HG02885 (cell line): ENCODE results near the gene TM9SF2.
A peak's percentile ranks its signal among the peaks of the same experiment; 100 is the strongest.

Experiments
- ATAC-seq: cut with Tn5 transposase; IDR thresholded peaks from one replicate; pipeline ENCODE4 v1.9.1; 2021; ENCODE audit warnings: mild to moderate bottlenecking; ENCODE audit not compliant: unreplicated experiment, poor library complexity

Gene TM9SF2

GRCh38 chr13:99495466-99496183, 5.6 kb upstream of the TM9SF2 start:
- ATAC-seq: no peak

- ATAC-seq: peak; percentile 54
Observed at GRCh38 chr13:99496184-99497142, 4.8 kb upstream of the TM9SF2 start.

- peak; percentile 54 for ATAC-seq
Observed at GRCh38 chr13:99498171-99499161, 2.8 kb upstream of the TM9SF2 start.

DNA sequence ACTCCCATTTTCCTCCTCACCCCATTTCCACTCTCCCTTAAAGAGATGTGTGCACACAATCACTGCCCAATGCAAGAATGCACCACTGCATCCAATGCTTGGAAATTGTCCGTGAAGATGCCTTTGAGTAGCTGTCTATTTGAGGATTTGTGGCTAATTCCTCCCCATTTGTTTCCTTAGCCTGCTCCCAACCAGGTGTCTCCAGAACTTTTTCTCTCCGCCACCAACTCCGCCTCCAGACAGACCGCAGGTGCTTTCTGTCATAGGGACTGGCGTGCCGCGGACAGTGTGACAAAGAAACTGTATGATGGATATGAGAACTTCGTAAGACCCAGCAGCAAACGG, 461 bp upstream of the TM9SF2 start:
- no peak for ATAC-seq

- no peak for ATAC-seq
Observed at GRCh38 chr13:99501848-99502301, 603 bp downstream of the TM9SF2 start.

GRCh38 chr13:99505814-99506269, 4.6 kb downstream of the TM9SF2 start:
- ATAC-seq: no peak

DNA sequence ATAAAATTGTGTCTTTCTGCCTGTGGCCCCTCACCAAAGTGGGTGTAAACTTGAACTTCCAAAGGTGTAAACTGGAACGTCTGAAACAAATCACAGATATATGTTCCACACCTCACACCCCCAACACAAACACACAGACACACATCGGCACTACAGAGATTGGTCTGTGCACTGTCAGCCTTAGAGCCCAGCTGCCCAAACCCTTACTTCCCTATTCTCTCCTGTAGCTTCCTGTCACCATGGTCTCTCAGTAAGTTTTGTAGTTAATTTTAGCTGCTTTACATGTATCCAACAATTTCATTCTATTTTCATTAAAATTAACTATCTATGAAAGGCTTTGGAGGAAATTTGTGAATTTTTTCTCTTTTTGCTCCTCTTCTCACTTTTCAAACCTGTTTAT, 5.4 kb downstream of the TM9SF2 start:
- ATAC-seq: peak; percentile 84

DNA sequence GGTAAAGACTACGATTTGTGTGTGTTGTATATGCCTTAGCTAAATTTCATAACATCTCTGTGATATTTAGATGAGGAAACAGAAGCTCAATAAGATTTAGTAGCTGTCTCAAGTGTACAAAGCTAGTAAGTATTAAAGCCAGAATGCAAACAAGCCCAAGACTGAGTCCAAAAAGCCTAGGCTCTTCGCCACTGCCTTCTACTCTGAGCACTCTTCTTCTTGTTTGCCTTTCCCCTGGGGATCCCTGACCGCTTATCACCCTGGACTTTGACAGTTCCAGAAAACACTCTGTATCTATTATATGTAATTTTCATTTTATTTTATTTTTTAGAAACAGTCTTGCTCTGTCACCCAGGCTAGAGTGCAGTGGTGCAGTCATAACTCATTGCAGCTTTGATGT, 5.8 kb downstream of the TM9SF2 start:
- ATAC-seq: no peak

DNA sequence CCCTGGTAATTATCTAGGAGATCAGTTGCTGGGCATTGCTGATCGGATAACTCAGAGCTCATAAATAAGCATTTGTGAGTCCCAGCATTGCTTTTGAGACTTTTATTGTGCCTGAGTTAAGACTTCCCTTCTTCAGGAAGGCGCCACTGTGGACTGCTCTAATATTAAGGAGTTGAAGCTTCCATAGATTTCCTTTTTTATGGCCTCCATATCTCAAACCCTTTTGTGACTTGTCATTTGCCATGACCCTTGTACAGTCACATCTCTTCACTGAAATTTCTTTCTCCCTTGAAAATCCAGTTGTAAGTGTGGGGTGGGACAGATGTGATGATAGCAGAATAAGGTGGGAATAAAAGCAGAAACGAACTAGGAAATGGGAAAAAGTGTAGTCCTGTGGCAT, 6.3 kb downstream of the TM9SF2 start:
- ATAC-seq: no peak

DNA sequence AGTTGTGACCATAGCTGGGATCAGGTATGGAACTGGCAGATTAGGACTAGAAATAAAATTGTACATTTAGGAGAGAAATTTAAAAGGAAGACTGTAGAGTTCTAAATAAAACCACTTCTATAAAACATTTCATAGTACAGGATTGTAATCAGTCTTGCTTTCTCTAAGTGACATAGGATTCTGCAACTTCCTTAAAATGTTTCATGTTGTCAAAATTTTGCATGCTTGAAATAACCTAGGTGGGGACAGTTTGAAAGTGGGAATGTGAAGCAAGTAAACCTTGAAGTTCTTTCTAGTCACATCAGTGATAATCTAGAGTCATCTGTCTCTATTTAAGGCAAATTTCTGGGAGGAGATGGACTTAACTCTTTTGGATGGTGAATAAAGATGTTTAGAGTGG, 6.7 kb downstream of the TM9SF2 start:
- no peak for ATAC-seq

DNA sequence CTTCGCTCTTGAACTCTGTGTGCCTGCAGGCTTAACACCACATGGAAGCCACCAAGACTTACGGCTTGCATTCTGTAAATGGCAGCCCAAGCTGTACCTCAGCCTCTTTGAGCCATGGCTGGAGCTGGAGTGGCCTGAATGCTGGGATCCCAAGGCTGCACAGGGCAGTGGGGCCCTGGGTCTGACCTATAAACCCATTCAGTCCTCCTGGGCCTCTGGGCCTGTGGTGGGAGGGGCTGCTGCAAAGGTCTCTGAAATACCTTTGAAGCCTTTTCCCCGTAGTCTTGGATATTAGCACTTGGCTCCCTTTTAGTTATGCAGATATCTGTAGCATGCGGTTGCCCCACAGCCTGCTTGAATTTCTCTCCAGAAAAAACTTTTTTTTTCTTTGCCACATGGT, 8.2 kb downstream of the TM9SF2 start:
- ATAC-seq: no peak

DNA sequence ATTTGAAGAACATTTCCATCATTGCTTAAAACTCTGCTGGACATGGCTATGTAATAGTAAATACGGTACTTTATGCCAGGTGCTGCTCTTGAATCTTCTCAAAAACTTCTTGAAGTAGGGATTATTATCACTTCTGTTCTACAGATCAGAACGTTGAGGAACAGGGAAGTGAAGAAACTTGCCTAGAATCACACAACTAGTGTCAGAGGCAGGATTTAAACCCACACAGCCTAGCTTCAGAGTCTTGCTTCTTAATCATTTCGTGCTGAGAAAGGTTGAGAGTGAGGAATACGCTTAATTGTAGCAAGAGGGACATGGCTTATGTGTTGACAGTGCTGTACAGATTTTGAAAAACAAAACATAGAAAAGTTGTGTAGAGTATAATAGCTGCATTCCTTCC, 13.5 kb downstream of the TM9SF2 start:
- no peak for ATAC-seq

DNA sequence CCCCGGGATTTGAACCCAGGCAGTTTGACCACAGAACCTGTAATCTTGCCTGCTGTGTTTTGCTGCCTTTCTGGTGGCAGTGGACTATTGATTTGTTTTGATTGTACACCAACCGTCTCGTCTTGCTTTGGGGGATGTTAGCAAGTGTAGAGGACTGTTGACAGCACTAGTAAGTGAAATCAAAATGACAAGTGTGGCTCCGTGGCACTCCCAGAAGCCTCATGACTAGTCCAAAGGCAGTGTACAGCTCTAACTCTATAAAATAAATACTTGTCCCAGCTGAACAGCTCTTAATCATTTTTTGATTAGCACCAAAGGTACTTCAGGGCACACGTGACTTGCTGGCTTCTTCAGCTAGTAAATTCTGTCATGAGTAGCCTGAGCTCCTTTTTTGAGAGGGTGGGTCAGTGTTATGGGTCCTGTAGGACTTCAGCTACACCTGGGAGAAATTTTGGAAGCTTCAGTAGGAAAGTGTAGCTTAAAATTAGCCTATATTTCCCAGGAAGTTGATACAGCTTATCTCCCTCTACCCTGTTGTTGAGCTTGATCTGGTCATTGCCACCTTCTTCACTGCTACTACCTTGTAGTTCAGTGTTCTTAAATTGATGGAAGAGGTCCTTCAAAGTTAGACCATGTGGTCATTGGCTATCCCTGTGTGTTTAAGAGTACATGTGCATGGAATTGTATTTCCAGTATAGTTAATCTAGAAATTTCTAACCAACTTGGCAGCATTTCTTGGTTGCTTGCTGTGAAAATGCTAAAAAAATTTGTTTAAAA, 15.1 kb downstream of the TM9SF2 start:
- no peak for ATAC-seq

- ATAC-seq: no peak
Observed at GRCh38 chr13:99517577-99517976, 16.3 kb downstream of the TM9SF2 start.

DNA sequence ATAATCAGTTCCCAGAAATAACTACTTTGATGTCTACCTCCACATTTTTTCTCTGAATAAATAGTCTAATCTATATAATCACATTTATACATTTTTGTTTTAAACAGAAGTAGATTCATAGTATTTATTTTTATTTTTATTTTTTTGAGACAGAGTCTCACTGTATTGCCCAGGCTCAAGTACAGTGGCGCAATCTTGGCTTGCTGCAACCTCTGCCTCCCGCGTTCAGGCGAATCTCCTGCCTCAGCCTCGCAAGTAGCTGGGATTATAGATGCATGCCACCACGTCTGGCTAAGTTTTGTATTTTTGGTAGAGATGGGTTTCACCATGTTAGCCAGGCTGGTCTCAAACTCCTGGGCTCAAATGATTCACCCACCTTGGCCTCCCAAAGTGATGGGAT, 16.7 kb downstream of the TM9SF2 start:
- ATAC-seq: no peak

DNA sequence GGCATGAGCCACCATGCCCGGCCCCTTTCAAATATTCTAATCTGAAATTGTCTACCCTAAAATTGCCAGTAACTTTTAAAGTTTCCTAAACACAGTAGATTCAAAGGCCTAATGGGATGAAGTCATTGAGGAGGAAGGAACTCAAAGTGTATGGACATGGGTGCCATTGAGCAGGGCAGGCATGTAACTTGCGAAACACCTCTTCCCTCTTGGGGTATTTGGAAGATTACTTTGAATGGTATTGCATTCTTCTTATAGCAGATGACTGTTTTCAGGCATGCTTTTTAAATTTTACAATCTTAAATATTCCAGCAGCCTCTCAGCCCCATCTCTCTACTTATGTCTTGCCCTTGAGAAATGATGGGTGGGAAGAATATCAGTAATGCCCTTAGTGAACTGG, 21.0 kb downstream of the TM9SF2 start:
- ATAC-seq: no peak

DNA sequence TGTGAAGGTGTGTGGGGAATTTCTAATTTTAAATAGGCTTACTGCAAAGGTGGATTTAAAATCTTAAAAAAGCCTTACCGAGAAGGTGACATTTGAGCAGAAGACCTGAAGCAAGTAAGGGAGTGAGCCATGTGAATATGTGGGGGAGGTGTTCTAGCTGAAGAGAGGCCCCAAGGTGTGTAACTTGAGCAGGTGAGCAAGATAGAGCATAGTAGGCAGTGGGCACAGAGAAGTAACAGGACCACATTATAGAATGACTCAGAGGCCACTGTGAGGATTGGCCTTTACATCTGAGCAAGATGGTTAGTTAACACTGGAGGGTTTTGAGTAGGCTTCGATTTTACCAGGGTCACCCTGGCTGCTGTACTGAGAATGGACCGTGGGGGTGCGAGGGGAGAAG, 22.6 kb downstream of the TM9SF2 start:
- no peak for ATAC-seq

- no peak for ATAC-seq
Observed at GRCh38 chr13:99525967-99526366, 24.7 kb downstream of the TM9SF2 start.

- no peak for ATAC-seq
Observed at GRCh38 chr13:99526549-99526948, 25.3 kb downstream of the TM9SF2 start.

- no peak for ATAC-seq
Observed at GRCh38 chr13:99527301-99527700, 26.0 kb downstream of the TM9SF2 start.
